GM19193 (cell line): ENCODE measurements around the gene SLC9C2.

ENCODE experiments used
- POLR2A ChIP-seq: IDR thresholded peaks from 4 replicates; pipeline ENCODE4 v1.6.1; 2011; ENCODE audit not compliant: insufficient read depth, insufficient read length; ENCODE audit errors: extremely low read depth

SLC9C2 gene

DNA sequence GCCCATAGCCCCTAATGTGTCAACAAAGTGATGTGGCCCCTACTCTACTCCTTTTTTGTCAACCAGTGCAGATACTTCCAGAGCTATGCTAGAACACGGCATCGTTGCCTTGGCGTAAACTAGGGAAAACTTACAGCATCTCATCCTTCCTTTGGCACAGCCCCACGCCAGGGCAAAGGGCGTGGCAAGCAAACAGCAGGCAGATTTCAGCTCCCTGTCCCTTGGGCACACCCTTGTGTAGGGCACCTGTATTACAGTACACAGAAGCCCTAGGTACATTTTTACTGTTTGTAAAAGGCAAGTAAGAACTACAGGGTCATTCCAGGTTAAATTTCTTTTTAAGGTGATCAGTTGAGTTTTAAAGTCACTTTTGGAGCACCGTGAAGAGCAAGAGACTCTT is 96.4 kb downstream of the SLC9C2 start:
- TF ChIP-seq POLR2A = no peak

DNA sequence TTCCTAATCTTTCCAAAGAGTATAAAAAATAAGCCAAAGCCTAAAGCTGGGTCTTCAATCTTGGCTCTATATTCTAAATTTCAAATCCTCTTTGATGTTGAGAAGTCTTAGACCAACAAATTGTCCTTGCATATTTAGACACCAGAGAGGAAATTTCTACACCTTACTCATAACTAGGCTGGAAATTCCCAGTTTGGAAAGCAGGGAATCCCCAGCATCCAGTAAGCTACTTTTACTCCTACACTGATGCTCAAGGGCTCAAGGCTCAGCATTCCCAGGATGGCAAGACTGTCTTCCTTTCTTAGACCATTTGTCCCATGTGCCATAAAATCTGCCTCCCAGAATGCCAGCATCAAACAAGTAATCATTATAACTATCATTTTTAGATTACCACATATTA is 97.5 kb downstream of the SLC9C2 start:
- no peak for TF ChIP-seq POLR2A

DNA sequence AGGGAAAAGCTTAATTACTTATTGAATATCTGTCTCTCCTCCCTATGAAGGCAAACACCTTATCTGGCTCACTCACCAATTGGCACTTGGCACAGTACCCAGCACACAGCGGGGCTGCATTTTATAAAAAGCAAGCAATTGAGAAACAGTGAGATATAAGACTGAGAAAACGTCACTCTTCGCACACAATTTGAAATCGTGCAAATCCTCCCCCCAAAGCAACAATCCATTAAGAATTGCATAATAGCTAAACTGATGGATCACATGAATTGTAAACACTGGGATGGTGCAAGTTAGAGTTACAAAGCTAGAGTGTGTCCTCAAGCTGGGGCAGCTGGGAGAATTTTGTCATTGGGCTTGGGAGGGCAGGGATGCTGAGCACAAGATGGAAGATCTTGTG is 98.6 kb downstream of the SLC9C2 start:
- no peak for TF ChIP-seq POLR2A

DNA sequence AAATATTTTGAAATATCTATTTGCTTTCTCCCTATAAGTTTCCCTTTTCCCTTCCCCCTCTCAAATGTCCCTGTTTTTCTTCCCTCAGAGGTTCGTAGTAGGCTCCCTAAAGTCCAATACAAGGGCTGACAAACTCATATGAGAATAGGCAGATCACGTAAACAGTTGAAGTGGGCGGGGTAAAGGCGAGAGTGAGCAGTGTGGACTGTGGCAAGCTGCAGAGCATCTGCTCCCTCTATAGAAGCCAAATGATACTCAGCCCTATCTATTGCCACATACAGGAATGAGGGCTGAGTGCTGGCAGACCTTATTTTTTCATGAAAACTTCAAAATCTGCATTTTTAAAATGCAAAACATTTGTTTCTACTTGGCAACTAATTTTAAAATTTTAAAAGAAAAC is 99.5 kb downstream of the SLC9C2 start:
- TF ChIP-seq POLR2A = no peak

DNA sequence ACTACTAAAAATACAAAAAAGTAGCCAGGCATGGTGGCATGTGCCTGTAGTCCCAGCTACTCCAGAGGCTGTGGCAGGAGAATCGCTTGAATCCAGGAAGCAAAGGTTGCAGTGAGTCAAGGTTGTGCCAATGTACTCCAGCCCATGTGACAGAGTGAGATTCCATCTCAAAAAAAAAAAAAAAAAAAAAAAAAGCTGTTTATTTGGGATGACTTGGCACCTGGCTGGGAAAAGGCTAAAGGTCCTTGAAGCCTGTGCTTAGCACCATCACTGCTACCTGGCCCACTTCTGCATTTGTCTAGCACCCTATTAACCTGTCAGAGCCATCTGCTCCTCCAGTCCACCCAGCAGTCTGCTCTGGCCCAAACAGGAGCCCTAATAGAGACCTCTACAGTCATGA is 100.8 kb downstream of the SLC9C2 start:
- TF ChIP-seq POLR2A = no peak

DNA sequence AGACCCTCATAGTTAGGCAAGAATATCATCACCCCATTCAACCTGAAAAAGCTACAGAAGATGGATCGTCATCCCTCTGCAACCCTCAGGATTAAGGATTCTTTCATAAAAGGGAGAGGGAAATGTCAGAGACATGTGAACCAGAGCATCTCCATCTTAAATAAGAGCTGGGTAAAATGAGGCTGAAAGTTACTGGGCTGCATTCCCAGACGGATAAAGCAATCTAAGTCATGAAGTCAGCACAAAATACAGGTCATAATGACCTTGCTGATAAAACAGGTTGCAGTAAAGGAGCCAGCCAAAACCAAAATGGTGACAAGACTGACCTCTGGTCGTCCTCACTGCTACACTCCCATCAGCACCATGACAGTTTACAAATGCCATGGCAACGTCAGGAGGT is 103.1 kb downstream of the SLC9C2 start:
- TF ChIP-seq POLR2A = no peak

DNA sequence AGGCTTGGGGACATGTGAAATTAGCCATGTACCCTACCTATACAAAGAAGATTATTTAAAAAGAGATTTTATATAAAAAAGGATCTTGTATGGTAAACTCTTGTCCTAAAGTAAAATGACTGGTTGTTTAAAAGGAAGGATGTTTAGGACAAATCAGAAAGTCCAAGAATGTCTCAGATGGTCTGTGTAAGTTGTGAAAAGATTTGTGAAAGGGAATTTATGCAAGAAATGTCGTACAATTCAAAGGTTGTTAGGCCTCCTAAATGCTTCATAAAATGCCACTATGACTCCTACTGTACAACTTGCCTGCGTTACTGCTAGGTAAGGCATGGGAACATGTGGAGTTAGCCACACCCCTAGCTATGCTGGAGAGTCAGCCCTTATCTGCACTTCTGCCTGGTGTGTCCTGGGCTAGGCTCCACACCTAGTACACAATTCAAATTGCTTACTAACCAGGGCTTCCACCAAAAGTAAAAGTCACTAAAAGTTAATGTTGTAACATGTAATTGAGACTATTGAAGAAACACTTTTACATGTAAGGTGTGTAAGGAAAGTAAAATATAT is 106.0 kb downstream of the SLC9C2 start:
- no peak for TF ChIP-seq POLR2A

DNA sequence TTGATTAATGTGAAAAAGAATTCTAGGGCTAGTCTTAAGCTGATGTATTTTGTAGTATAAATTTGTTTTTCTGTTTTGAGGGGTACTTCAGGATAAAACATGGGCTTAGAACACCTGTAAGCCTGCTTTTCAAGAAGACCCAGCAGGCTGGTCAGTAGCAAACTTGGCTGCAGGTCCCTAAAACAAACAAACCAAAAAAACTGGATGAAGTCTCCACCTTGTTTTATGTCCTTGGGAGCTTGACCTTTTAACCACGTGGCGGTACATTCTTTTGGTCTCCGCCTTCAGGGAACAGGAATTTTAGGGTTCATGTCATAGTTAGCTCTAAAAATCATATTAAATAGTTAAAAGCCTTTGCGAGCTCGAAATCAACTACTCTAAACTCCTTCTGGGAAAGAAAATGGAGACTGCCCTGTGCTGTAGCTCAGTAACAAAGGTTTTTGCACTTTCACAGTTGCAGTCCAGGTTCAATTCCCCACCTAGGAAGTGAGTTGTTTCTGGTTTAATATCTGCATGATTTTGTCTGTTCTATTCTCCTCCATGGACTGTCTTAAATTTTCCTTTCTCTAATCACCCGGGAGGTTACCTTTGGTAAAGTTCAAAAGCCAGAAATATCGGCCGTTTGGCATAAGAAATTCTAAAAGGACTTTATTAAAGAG is 107.1 kb downstream of the SLC9C2 start:
- no peak for TF ChIP-seq POLR2A

DNA sequence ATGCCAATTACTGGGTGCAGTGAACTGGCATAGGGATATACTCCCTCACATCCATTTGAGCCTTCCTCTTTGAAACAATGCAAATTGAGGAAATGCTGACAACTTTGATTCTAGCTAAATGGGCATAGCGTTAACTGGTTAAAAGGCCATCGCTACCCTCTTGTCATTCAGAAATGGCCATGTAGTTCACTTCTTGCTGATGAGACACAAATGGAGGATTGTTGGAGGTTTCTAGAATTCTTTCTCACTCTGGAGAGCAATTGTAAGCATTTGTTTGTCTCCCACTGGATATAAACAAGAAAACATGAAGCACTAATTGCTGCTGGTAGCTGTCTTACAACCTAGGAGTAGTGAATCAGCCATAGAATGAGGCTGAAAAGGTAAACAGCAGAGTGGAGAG is 111.4 kb downstream of the SLC9C2 start:
- no peak for TF ChIP-seq POLR2A

DNA sequence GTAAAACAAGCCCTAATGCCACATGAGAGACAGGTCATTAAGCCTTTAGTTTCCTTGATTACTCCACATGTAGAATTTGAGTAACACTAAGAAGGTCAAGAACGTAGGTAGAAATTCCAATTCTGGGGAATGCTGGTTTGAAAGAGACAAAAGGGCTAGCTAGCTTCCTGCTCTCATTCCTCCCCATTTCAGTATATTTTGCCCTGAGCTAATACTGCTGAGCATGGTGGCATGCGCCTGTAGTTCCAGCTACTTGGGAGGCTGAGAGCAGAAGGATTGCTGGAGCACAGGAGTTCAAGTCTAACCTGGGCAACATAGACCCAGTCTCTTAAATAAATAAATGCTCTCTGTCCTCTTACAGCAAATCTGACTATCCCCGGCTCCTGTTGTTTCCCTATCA is 112.9 kb downstream of the SLC9C2 start:
- no peak for TF ChIP-seq POLR2A

DNA sequence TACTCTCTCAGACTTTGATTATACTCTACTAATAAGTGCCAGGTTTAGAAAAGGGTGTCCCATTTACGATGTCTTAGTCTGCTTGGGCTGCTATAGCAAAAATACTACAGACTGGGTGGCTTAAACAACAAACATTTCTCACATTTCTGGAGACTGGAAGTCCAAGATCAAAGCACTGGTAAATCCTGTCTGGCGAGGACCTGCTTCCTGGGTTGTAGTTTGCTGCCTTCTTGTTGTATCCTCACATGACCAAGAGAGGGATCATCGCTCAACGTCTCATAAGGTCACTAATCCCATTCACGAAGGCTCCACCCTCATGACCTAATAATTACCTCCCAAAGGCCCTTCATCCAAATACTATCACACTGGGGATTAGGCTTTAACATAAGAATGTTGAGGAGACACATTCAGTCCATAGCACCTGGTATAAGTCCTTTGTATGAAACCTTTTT is 113.7 kb downstream of the SLC9C2 start:
- no peak for TF ChIP-seq POLR2A

DNA sequence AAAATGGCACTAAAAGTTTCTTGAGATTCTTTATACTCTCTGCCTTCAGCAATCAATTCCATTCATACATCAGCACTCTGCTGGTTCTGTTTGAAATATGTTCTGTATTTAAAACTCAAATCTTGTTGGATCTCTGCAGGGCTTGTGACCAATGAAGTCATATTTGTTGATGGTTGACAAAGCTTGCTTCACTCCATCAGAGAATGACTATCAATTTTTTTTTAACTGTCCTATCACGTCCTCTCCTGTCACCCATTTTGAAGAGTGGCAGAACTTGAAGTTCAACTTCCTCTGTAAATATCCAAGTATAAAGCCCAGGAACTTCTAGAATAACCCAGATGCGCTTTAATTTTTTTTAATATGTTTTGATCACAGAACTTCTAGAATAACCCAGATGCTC is 114.9 kb downstream of the SLC9C2 start:
- no peak for TF ChIP-seq POLR2A

DNA sequence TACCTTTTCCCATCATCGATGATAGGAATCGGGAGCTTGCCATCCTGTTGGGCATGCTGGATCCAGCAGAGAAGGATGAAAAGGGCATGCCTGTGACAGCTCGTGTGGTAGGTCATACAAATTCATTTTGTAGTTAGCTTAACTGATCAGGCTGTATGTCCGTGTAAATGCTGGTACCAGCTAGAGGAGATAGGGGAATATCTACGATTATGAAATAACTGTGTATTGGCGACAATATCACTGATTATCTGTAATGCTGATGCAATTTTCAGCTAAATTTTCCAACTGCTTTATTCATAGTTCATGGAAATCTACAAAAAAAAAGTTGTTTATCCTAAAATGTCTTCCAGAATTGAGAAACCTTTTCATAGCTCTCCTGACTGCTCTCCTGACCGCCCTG is 117.5 kb downstream of the SLC9C2 start:
- TF ChIP-seq POLR2A = no peak

DNA sequence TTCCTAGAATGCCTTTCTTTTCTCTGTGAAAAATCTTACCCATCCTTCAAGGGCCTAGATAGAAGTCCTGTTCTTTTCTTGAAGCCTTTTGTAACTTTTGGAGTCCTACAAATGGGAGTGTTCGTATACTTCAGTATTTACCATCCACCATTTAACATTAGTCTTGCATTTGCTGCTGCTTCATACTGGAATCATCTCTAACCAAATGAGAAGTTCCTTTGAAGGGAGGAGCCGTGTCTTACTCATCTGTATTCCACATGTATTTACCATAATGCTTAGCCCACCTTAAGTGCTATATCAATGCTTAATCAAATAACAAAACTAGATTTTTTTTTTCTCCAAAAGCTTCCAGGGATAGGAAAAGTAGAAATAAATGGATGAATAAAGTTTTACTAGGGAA is 118.6 kb downstream of the SLC9C2 start:
- TF ChIP-seq POLR2A = no peak

DNA sequence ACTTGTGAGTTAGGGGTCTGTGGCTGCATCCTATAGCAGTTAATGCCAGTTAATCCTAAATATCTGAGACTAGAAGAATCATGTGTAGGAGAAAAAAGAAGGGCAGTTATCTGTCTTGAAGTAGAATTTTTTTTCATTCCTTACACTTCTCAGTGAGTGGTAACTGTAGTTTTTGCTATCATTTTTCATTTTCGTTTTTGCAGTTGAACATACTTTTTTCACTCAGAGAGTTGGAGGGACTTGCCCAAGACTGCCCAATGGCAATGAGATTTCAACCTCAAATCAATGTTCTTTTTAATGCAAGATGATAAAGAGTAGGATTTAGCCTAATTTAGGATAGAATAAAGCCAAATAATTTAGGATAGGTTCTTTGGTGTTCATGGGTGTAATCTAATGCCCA is 120.2 kb downstream of the SLC9C2 start:
- TF ChIP-seq POLR2A = no peak

DNA sequence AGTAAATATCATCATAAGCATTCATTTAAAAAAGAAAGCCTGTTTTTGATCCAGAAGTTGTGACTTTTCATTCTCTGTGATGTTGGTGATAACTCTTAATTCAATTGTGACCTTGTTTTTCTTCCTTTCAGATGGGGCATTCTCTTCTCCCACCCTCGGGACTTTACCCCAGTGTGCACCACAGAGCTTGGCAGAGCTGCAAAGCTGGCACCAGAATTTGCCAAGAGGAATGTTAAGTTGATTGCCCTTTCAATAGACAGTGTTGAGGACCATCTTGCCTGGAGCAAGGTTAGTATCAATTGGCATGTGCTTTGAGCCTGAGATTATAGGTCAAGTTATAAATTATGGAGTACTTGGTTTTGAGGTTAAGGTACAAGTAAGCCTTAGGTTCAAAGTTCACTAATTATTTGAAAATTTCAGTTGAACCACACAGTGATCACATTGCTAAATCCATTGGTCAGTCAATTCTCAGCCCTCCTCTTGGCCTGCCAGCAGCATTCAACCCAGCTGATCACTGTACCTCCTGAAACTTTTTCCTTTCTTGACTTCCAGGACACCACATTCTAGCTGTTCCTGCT is 121.6 kb downstream of the SLC9C2 start:
- TF ChIP-seq POLR2A = no peak
